Thyroid gland (tissue), 4 donors: Measurements from ENCODE around the gene MED27. TPM values are rescaled to one million over a fixed set of nuclear protein-coding genes. Genes with fewer than 3 reads are reported as not detected.

Experiments
- DNase-seq, 2 donors: peaks; one replicate each; pipeline ENCODE4 v3.0.0-alpha.2; 2019
- H3K27ac ChIP-seq, 3 donors: fragments of 200-600 bp; sonication (generic); 1 replicate in 2 of 3; 2 replicates in 1 of 3; pipeline ENCODE4 v1.5.1; 2016 to 2019; ENCODE audit warnings: mild to moderate bottlenecking in 1 of 3, moderate library complexity in 1 of 3
- H3K27me3 ChIP-seq: fragments of 200-600 bp; sonication (generic); one replicate; pipeline ENCODE4 v1.5.1; 2019
- H3K36me3 ChIP-seq, 2 donors: fragments of 200-600 bp; sonication (generic); one replicate each; pipeline ENCODE4 v1.5.1; 2016 to 2019
- H3K4me1 ChIP-seq, 2 donors: fragments of 200-600 bp; sonication (generic); one replicate each; pipeline ENCODE4 v1.5.1; 2017 to 2019
- H3K4me3 ChIP-seq, 3 donors: fragments of 200-600 bp; sonication (generic); replicated peaks in 1 of 3; 1 replicate in 2 of 3; 2 replicates in 1 of 3; pipeline ENCODE4 v1.5.1; 2016; ENCODE audit warnings: mild to moderate bottlenecking in 1 of 3
- H3K9me3 ChIP-seq: fragments of 200-600 bp; sonication (generic); one replicate; pipeline ENCODE4 v1.5.1; 2017
- CTCF ChIP-seq, 6 experiments: fragments of 200-600 bp in 3 of 6; fragments of 450-650 bp in 3 of 6; sonication (generic) in 3 of 6; IDR thresholded peaks; one replicate each; pipeline ENCODE4 v1.5.1; 2016 to 2019; ENCODE audit warnings: antibody characterized with exemption in 6 of 6, mild to moderate bottlenecking in 2 of 6, inconsistent platforms in 1 of 6, moderate library complexity in 1 of 6
- POLR2A ChIP-seq, 2 donors: fragments of 450-650 bp; IDR thresholded peaks; one replicate each; pipeline ENCODE4 v1.6.1; 2017; ENCODE audit warnings: antibody characterized with exemption in 2 of 2, mild to moderate bottlenecking in 2 of 2, moderate library complexity in 1 of 2
- WGBS, 2 donors: methylation state at CpG; one replicate each; pipeline ENCODE4 v1.1.5; 2017; 5-methylcytosine and 5-hydroxymethylcytosine counted together
- intact Hi-C: fragments of 100-400 bp; cut with DNase I; formaldehyde crosslinking; loops from one replicate; pipeline ENCODE4 v1.15.1; 2023
- total RNA-seq, 4 donors: library from RNA; depleted of rRNA; stranded (reverse); fragments of >200 nt; gene quantifications; one replicate each; pipeline ENCODE4 v1.2.3, GENCODE V29; 2016

Gene MED27
- total RNA-seq, 4 donors from 2014 or later = 15.3 to 19.5 (median 16.7) TPM

GRCh38 chr9:131963072-131964030 is 116.3 kb downstream of the MED27 start:
- Histone ChIP-seq H3K4me1 (no peaks in the 10 kb centered on the region), H3K36me3 (no peaks in the 10 kb centered on the region), H3K27ac (no peak overlapping the region), H3K9me3 (no peaks in the 10 kb centered on the region), H3K4me3 (no peak overlapping the region), H3K27me3 (no peaks in the 10 kb centered on the region)
- intact Hi-C loops = no loop called here
- TF ChIP-seq POLR2A (IDR thresholded peaks at IDR 0.05) (no peak), CTCF (IDR thresholded peaks at IDR 0.05) (no peak)
- WGBS, 2 donors = 90 to 91% methylated on average over 12 of the region's 12 CpGs
- no peak for DNase-seq

DNA sequence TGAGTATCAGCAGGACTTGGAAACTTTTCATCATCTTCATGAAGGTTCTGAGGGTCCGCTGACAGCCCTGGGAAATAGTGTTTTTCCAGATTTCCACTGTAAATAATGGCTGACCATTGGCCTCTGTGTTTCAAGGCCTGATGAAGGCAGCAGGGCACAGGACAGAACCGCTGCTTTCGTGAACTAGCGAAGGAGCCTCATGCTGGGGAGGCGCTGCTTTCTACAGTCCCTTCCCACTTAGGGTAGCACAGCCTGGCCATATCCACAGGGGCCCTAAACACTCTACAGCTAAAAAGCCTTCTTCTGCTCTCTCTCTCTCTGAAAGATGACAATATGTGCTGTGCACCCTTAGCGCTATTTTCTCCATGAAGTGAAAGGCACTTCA is 118.2 kb downstream of the MED27 start:
- TF ChIP-seq POLR2A (IDR thresholded peaks at IDR 0.05) (no peak), CTCF (IDR thresholded peaks at IDR 0.05) (no peak)
- Histone ChIP-seq H3K9me3 (no peaks in the 10 kb centered on the region), H3K27ac (no peak overlapping the region), H3K27me3 (no peaks in the 10 kb centered on the region), H3K4me3 (no peak overlapping the region), H3K36me3 (no peaks in the 10 kb centered on the region), H3K4me1 (no peaks in the 10 kb centered on the region)
- intact Hi-C loops = no loop called here
- DNase-seq = no peak
- WGBS, 2 donors = 93 to 94% methylated on average over 6 of the region's 6 CpGs

GRCh38 chr9:131960851-131961495 is 118.7 kb downstream of the MED27 start:
- H3K9me3 ChIP-seq = no peaks in the 10 kb centered on the region
- no peak overlapping the region for H3K4me3 ChIP-seq
- H3K27me3 ChIP-seq = no peaks in the 10 kb centered on the region
- 86% methylated on average over 12 of the region's 12 CpGs for WGBS, 2 donors
- intact Hi-C loops = no loop called here
- no peak for DNase-seq
- TF ChIP-seq POLR2A (IDR thresholded peaks at IDR 0.05) = no peak
- TF ChIP-seq CTCF (IDR thresholded peaks at IDR 0.05) = no peak
- no peaks in the 10 kb centered on the region for H3K36me3 ChIP-seq
- H3K4me1 ChIP-seq = no peaks in the 10 kb centered on the region
- H3K27ac ChIP-seq = no peak overlapping the region

GRCh38 chr9:131960311-131960710 is 119.4 kb downstream of the MED27 start:
- H3K36me3 ChIP-seq = no peaks in the 10 kb centered on the region
- no peak for TF ChIP-seq POLR2A (IDR thresholded peaks at IDR 0.05)
- TF ChIP-seq CTCF (IDR thresholded peaks at IDR 0.05) = no peak
- 85 to 90% methylated on average over 9 of the region's 9 CpGs for whole genome bisulfite sequencing, 2 donors
- DNase-seq = no peak
- intact Hi-C loops = no loop called here
- H3K4me3 ChIP-seq = no peak overlapping the region
- no peaks in the 10 kb centered on the region for H3K9me3 ChIP-seq
- H3K27me3 ChIP-seq = no peaks in the 10 kb centered on the region
- no peaks in the 10 kb centered on the region for H3K4me1 ChIP-seq
- H3K27ac ChIP-seq = no peak overlapping the region

DNA sequence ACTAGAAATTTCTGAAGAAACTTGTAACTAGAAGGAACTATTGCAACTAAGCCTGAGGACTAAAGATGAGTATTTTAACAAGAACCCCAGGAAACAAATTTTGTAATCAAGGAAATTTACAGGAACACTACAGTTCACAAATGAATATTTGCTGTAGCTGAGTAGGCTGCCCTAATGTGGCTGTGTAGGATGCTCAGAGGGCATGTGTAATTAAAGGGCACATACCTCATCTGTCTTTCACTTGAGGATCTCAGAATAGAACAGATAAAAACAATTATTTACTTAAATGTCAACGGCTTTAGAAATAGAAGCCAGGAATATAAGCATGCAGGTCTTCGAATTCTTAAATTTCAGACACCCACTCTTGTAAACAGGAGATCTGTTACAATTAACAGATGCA is 119.8 kb downstream of the MED27 start:
- WGBS, 2 donors = 90 to 97% methylated on average over 2 of the region's 2 CpGs
- H3K4me1 ChIP-seq = no peaks in the 10 kb centered on the region
- H3K36me3 ChIP-seq = no peaks in the 10 kb centered on the region
- no peaks in the 10 kb centered on the region for H3K27me3 ChIP-seq
- H3K27ac ChIP-seq = no peak overlapping the region
- TF ChIP-seq CTCF (IDR thresholded peaks at IDR 0.05) (no peak), POLR2A (IDR thresholded peaks at IDR 0.05) (no peak)
- intact Hi-C loops = no loop called here
- H3K4me3 ChIP-seq = no peak overlapping the region
- H3K9me3 ChIP-seq = no peaks in the 10 kb centered on the region
- no peak for DNase-seq
